Cardiac muscle cell (in vitro differentiated cells and primary cell): Measurements from ENCODE around the gene MTCL1. TPM values are rescaled to one million over a fixed set of nuclear protein-coding genes. Genes with fewer than 3 reads are reported as not detected.

Experiments
- DNase-seq, 2 donors: peaks; one replicate each; pipeline versions ENCODE4 v3.0.0 to v3.0.0-alpha.2; 2010 to 2017; ENCODE audit warnings: low read depth in 1 of 2, low spot score in 1 of 2
- H3K27ac ChIP-seq: fragments of 200-600 bp; sonication (generic); 2 replicates; pipeline ENCODE4 v1.5.1; 2016
- H3K27me3 ChIP-seq: fragments of 200-600 bp; sonication (generic); 2 replicates; pipeline ENCODE4 v1.6.0; 2016; ENCODE audit warnings: control low read depth
- H3K36me3 ChIP-seq: fragments of 200-600 bp; sonication (generic); 2 replicates; pipeline ENCODE4 v1.5.1; 2016; ENCODE audit warnings: control low read depth
- H3K4me1 ChIP-seq: fragments of 200-600 bp; sonication (generic); 2 replicates; pipeline ENCODE4 v1.8.1; 2017; ENCODE audit warnings: low read depth, mild to moderate bottlenecking, mixed run types
- H3K4me3 ChIP-seq: fragments of 200-600 bp; sonication (generic); 2 replicates; pipeline ENCODE4 v1.5.1; 2016; ENCODE audit warnings: mild to moderate bottlenecking
- H3K9me3 ChIP-seq: fragments of 200-600 bp; sonication (generic); 2 replicates; pipeline ENCODE4 v1.5.1; 2017; ENCODE audit warnings: low read depth, mild to moderate bottlenecking, control low read depth
- polyA plus RNA-seq: library from polyadenylated mRNA; unstranded; fragments of >200 nt; fragmentation: Nextera tagmentation; extraction: Ambion mirVana; gene quantifications from 2 replicates; pipeline ENCODE4 v1.2.1, GENCODE V29; 2016
- total RNA-seq: library from RNA; depleted of rRNA; stranded (reverse); fragments of >200 nt; gene quantifications from 2 replicates; pipeline ENCODE4 v1.2.3, GENCODE V29; 2016
- TF ChIP-seq, protein P1 (sequence below): IDR thresholded peaks from 2 replicates; pipeline ENCODE4 v1.5.1; 2012; ENCODE audit warnings: low read depth, mild to moderate bottlenecking, low read length

Gene MTCL1
- total and polyA plus RNA-seq, 2 experiments from 2014 or later: 1.8 to 9.6 TPM

- H3K27ac ChIP-seq: no peak overlapping the region
- H3K4me1 ChIP-seq: peaks cover 18% of the 10 kb centered on the region
- no peaks in the 10 kb centered on the region for H3K36me3 ChIP-seq
- TF ChIP-seq, protein P1, sequence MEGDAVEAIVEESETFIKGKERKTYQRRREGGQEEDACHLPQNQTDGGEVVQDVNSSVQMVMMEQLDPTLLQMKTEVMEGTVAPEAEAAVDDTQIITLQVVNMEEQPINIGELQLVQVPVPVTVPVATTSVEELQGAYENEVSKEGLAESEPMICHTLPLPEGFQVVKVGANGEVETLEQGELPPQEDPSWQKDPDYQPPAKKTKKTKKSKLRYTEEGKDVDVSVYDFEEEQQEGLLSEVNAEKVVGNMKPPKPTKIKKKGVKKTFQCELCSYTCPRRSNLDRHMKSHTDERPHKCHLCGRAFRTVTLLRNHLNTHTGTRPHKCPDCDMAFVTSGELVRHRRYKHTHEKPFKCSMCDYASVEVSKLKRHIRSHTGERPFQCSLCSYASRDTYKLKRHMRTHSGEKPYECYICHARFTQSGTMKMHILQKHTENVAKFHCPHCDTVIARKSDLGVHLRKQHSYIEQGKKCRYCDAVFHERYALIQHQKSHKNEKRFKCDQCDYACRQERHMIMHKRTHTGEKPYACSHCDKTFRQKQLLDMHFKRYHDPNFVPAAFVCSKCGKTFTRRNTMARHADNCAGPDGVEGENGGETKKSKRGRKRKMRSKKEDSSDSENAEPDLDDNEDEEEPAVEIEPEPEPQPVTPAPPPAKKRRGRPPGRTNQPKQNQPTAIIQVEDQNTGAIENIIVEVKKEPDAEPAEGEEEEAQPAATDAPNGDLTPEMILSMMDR: no peak
- H3K4me3 ChIP-seq: no peak overlapping the region
- H3K27me3 ChIP-seq: no peaks in the 10 kb centered on the region
- DNase-seq: peak in 1 of 2 donors; percentile 55
- H3K9me3 ChIP-seq: no peaks in the 10 kb centered on the region
These were observed 100.2 kb downstream of the MTCL1 start for GRCh38 chr18:8805552-8805951.

- H3K36me3 ChIP-seq: no peaks in the 10 kb centered on the region
- no peaks in the 10 kb centered on the region for H3K27me3 ChIP-seq
- TF ChIP-seq, protein P1: no peak
- H3K9me3 ChIP-seq: no peaks in the 10 kb centered on the region
- H3K4me3 ChIP-seq: no peak overlapping the region
- no peak overlapping the region for H3K27ac ChIP-seq
- peaks cover 11% of the 10 kb centered on the region for H3K4me1 ChIP-seq
- no peak for DNase-seq
These were observed 100.9 kb downstream of the MTCL1 start for GRCh38 chr18:8806100-8806797.

GRCh38 chr18:8806798-8807487, 101.6 kb downstream of the MTCL1 start:
- H3K9me3 ChIP-seq: no peaks in the 10 kb centered on the region
- peaks cover 5% of the 10 kb centered on the region for H3K4me1 ChIP-seq
- H3K27ac ChIP-seq: no peak overlapping the region
- H3K36me3 ChIP-seq: no peaks in the 10 kb centered on the region
- TF ChIP-seq, protein P1: no peak
- no peaks in the 10 kb centered on the region for H3K27me3 ChIP-seq
- H3K4me3 ChIP-seq: no peak overlapping the region
- DNase-seq: no peak

DNA sequence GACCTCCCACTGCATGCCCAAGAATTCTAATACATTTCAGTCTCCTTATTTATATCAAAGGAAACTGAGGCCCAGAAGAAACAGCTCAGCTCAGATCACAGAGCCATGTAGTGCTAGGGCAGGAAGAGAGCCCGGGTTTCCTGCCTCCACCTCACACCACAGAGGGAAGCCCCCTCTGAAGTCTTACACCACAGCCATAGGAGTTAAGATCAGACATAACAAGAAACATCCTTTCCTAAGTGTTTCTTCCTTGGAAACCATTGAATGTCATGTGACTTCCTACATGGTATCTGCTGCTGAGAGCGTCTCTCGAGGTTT, 102.1 kb downstream of the MTCL1 start:
- Histone ChIP-seq H3K4me1 (peaks cover 5% of the 10 kb centered on the region), H3K4me3 (no peak overlapping the region), H3K27me3 (no peaks in the 10 kb centered on the region), H3K27ac (no peak overlapping the region), H3K36me3 (no peaks in the 10 kb centered on the region), H3K9me3 (no peaks in the 10 kb centered on the region)
- DNase-seq: no peak
- TF ChIP-seq, protein P1: no peak

- no peak for DNase-seq
- H3K4me3 ChIP-seq: no peak overlapping the region
- H3K27me3 ChIP-seq: no peaks in the 10 kb centered on the region
- H3K27ac ChIP-seq: no peak overlapping the region
- H3K4me1 ChIP-seq: peaks cover 5% of the 10 kb centered on the region
- no peaks in the 10 kb centered on the region for H3K9me3 ChIP-seq
- H3K36me3 ChIP-seq: no peaks in the 10 kb centered on the region
- TF ChIP-seq, protein P1: no peak
These were observed 102.6 kb downstream of the MTCL1 start for GRCh38 chr18:8808001-8808400.
